ENCODE data around the gene KRTAP19-3. TPM values are rescaled to one million over a fixed set of nuclear protein-coding genes. Genes with fewer than 3 reads are reported as not detected.
"Not testable (repeated sequence)": the region's sequence is repeated elsewhere in the genome, so short reads cannot be mapped to it uniquely, and the experiment has no call there.

KRTAP19-3 gene
- polyA plus RNA-seq (2011; rRNA removed) (not detected in 2 replicates), polyA minus RNA-seq (2011; rRNA and poly(A)+ RNA removed) (not detected in 2 replicates)

DNA sequence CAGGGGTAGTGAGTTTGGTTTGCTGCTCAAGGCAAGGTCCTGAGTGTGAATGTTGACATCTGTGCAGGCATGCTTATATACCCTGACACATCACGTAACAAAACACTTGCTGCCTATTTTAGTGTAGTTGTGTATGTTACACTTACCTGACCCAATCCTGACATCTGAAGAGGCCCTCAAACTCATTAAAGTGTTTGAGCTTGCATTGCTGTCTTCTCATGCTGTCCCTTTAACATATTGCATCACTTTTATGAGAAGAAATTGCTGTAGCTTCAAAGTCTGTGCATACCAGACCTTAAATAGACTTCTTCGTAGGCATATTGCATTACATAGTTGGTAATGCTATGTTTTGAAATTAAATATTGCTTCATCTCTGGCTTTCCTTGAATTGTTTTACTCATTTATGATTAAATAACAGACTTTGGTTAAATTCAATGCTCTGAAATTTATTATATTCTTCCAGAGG lies at the start of gene KRTAP19-3:
Gene KRTAP19-3, minus strand, starts transcription at position 51 of the 466 bp plus-strand sequence. CDS start 56 bp downstream, outside the sequence.
- TF ChIP-seq, protein P1, sequence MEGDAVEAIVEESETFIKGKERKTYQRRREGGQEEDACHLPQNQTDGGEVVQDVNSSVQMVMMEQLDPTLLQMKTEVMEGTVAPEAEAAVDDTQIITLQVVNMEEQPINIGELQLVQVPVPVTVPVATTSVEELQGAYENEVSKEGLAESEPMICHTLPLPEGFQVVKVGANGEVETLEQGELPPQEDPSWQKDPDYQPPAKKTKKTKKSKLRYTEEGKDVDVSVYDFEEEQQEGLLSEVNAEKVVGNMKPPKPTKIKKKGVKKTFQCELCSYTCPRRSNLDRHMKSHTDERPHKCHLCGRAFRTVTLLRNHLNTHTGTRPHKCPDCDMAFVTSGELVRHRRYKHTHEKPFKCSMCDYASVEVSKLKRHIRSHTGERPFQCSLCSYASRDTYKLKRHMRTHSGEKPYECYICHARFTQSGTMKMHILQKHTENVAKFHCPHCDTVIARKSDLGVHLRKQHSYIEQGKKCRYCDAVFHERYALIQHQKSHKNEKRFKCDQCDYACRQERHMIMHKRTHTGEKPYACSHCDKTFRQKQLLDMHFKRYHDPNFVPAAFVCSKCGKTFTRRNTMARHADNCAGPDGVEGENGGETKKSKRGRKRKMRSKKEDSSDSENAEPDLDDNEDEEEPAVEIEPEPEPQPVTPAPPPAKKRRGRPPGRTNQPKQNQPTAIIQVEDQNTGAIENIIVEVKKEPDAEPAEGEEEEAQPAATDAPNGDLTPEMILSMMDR (IDR thresholded peaks at IDR 0.05; ENCODE audit: low read depth, low read length) = no peak
- Histone ChIP-seq H3K4me3 (ENCODE audit: low read depth, low read length) (no peak within 1 kb of the TSS), H3K9me3 (ENCODE audit: control insufficient read depth, insufficient read depth, low read length) (peaks cover 27% of the 10 kb centered on the region), H3K27me3 (ENCODE audit: control insufficient read depth, insufficient read depth, low read length) (no peaks in the 10 kb centered on the region), H3K27ac (ENCODE audit: low read depth, low read length) (no peak within 1 kb of the TSS)
- ChIA-PET POLR2A (no interaction called here), CTCF (no interaction called here)
- DNase-seq (ENCODE audit: low read depth, low spot score) = no peak

DNA sequence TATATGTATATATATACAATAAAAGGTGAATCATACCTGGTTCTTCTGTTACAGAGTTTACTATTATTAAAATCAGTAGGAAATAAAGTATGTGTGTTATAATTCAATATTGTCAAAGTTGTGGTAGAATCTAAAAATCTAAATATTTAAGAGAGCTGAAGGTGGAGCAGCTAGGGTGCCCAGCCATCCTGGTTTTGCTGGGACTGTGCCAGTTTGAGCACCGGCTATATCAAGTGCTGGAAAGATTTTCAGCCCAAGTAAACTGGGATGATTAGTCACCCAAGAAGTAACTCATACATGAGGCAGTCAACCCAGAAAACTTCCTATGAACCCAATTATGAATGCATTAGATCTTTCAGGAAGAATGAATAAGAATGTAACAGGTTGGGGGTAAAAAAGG lies 27.1 kb upstream of the KRTAP19-3 start:
- TF ChIP-seq, protein P1 (IDR thresholded peaks at IDR 0.05; ENCODE audit: low read depth, low read length) = no peak
- CTCF ChIA-PET = no interaction called here
- POLR2A ChIA-PET = no interaction called here

DNA sequence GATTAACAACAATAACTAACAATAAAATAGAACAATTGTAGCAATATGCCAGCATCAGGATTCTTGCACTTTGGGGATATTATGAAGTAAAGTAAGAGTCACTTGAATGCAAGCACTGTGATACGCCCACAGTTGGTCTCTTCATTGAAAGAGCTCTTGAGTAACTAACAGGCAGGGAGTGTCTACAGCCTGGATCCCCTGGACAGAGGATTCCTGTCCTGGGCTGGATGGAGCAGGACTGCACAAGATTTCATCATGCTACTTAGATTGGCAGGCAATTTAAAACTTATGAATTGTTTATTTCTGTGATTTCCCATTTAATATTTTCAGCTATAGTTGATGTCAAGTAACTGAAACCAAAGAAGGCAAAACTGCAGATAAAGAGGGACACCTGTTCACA lies 23.9 kb upstream of the KRTAP19-3 start:
- Histone ChIP-seq H3K9me3 (ENCODE audit: control insufficient read depth, insufficient read depth, low read length) (peaks cover 6% of the 10 kb centered on the region), H3K4me3 (ENCODE audit: low read depth, low read length) (no peak overlapping the region), H3K27me3 (ENCODE audit: control insufficient read depth, insufficient read depth, low read length) (no peaks in the 10 kb centered on the region), H3K27ac (ENCODE audit: low read depth, low read length) (no peak overlapping the region)
- no peak for DNase-seq (ENCODE audit: low read depth, low spot score)
- TF ChIP-seq, protein P1 (IDR thresholded peaks at IDR 0.05; ENCODE audit: low read depth, low read length) = no peak
- CTCF ChIA-PET = no interaction called here
- POLR2A ChIA-PET = no interaction called here

More for the DNA sequence above, 27.1 kb upstream of the KRTAP19-3 start:
- Histone ChIP-seq H3K4me3 (ENCODE audit: low read depth, low read length) (no peak overlapping the region), H3K9me3 (ENCODE audit: control insufficient read depth, insufficient read depth, low read length) (no peaks in the 10 kb centered on the region; the same call in 1 of the 2 replicates), H3K27ac (ENCODE audit: low read depth, low read length) (no peak overlapping the region), H3K27me3 (ENCODE audit: control insufficient read depth, insufficient read depth, low read length) (no peaks in the 10 kb centered on the region)
- DNase-seq (ENCODE audit: low read depth, low spot score) = no peak

DNA sequence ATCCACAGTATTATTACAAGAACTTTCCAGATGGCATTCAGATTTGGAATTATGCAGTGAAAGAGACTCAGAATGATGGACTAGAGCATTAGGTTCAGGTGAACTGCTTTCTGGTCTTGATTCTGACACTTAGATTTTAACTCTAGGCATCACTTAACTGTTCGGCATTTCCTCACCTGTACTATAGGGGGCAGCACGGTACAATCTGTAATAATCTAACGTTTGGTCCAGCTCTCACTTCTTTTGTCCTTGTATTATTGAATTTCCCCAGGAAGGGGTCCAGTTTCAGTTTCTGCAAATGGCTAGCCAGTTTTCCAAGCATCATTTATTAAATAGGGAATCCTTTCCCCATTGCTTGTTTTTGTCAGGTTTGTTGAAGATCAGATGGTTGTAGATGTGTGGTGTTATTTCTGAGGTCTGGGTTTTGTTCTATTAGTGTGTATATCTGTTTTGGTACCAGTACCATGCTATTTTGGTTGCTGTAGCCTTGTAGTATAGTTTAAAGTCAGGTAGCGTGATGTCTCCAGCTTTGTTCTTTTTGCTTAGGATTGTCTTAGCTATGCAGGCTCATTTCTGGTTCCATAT lies 13.9 kb upstream of the KRTAP19-3 start:
- H3K4me3 ChIP-seq (ENCODE audit: low read depth, low read length); DNase-seq (ENCODE audit: low read depth, low spot score); H3K27me3 ChIP-seq (ENCODE audit: control insufficient read depth, insufficient read depth, low read length); POLR2A ChIA-PET; H3K27ac ChIP-seq (ENCODE audit: low read depth, low read length): not testable (repeated sequence)
- CTCF ChIA-PET = interaction anchor here (0.6 kb wide), 1 partner anchor 85 kb away, joined by 9 read pairs; no protein-coding TSS in a partner anchor
- H3K9me3 ChIP-seq (ENCODE audit: control insufficient read depth, insufficient read depth, low read length) = peaks cover 11% of the 10 kb centered on the region

DNA sequence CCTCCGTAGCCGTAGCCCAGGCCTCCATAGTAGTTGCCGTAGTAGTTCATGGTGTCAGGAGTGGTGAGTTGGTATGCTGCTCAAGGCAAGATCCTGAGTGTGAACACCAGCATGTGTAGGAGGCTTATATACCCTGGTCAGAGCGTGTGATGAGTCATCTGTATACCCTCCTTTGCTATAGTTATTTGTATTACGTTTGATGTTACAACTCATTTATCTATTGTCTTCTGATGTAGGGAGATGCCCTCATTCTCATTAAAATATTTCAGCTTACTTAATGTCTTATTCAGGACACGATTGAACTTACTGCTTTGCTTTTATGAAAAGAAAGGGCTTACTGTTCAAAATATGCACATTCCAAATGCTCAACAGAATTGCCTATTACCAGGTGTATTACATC lies 10.2 kb upstream of the KRTAP19-3 start, which contains the start of gene KRTAP19-5:
Gene KRTAP19-5, minus strand, starts transcription at position 101 of the 400 bp plus-strand sequence. Its CDS starts 51 bp downstream, at position 50.
- H3K27me3 ChIP-seq (ENCODE audit: control insufficient read depth, insufficient read depth, low read length) = no peaks in the 10 kb centered on the region
- ChIA-PET POLR2A (no interaction called here), CTCF (no interaction called here)
- no peak within 1 kb of the TSS for H3K27ac ChIP-seq (ENCODE audit: low read depth, low read length)
- TF ChIP-seq, protein P1 (IDR thresholded peaks at IDR 0.05; ENCODE audit: low read depth, low read length) = no peak
- peaks cover 15% of the 10 kb centered on the region for H3K9me3 ChIP-seq (ENCODE audit: control insufficient read depth, insufficient read depth, low read length)
- no peak for DNase-seq (ENCODE audit: low read depth, low spot score)
- H3K4me3 ChIP-seq (ENCODE audit: low read depth, low read length) = no peak within 1 kb of the TSS
